HUES48 (cell line): ENCODE data around the gene NAALADL1.
A peak's percentile ranks its signal among the peaks of the same experiment; 100 is the strongest.

Experiments
- H3K27ac ChIP-seq: one replicate; pipeline ENCODE4 v1.7.0; 2013; ENCODE audit warnings: low read depth, low read length, inconsistent platforms
- H3K27me3 ChIP-seq: 2 replicates; pipeline ENCODE4 v1.6.1; 2013; ENCODE audit warnings: mild to moderate bottlenecking, low read length; ENCODE audit not compliant: control insufficient read depth, insufficient read depth
- H3K36me3 ChIP-seq: 2 replicates; pipeline ENCODE4 v1.6.1; 2013; ENCODE audit warnings: low read length; ENCODE audit not compliant: control insufficient read depth, insufficient read depth
- H3K4me1 ChIP-seq: 2 replicates; pipeline ENCODE4 v1.6.1; 2013; ENCODE audit warnings: mild to moderate bottlenecking, low read length; ENCODE audit not compliant: control insufficient read depth, insufficient read depth
- H3K4me3 ChIP-seq: 2 replicates; pipeline ENCODE4 v1.5.1; 2013; ENCODE audit warnings: mild to moderate bottlenecking, low read depth, low read length
- H3K9ac ChIP-seq: 2 replicates; pipeline ENCODE4 v1.6.1; 2013; ENCODE audit warnings: mild to moderate bottlenecking, low read depth, low read length, moderate library complexity
- H3K9me3 ChIP-seq: 2 replicates; pipeline ENCODE4 v1.6.1; 2013; ENCODE audit warnings: low read length; ENCODE audit not compliant: control insufficient read depth, insufficient read depth

NAALADL1 gene

DNA sequence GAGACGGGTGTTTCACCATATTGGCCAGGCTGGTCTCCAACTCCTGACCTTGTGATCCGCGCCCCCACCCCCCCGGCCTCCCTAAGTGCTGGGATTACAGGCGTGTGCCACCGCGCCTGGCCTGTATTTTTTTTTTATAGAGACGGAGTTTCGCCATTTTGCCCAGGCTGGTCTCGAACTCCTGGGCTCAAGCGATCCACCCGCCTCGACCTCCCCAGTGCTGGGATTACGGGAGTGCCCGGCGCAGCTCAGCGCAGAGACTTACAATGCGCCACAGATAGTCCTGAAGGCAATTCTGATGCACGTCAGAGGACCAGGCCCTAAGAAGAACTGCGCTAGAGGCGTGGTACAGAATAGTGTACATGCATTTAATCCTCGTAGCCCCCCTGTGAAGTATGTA, 37.1 kb upstream of the NAALADL1 start:
- H3K4me1 ChIP-seq: peaks cover 3% of the 10 kb centered on the region; the same call in 1 of the 2 replicates
- 0 out of 2 replicates have a peak overlapping the region, but pooled peaks have one; percentile 14 for H3K9ac ChIP-seq
- peaks cover 13% of the 10 kb centered on the region for H3K36me3 ChIP-seq
- peak overlapping the region; percentile 86; the same call in 1 of the 2 replicates for H3K4me3 ChIP-seq
- H3K9me3 ChIP-seq: no peaks in the 10 kb centered on the region
- no peaks in the 10 kb centered on the region for H3K27me3 ChIP-seq
- H3K27ac ChIP-seq: no peak overlapping the region

DNA sequence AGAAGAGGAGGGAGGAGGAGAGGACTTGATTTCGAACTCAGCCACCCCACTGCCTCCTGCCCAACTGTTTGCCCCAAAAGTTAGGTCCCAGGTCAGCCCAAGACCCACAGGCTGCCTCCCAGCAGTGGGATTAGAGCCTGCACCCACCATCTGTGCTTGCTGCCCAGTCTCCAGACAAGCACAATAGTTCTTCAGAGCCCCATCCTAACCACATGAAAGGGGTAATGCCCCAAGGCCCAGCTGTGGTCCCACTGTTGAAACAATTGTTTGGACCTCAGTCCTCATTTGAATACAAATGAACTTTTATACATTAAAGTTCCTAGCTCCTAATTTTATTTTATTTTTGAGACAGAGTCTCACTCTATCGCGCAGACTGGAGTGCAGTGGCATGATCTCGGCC, 32.3 kb upstream of the NAALADL1 start:
- Histone ChIP-seq H3K9ac (no peak overlapping the region), H3K4me1 (peaks cover 1% of the 10 kb centered on the region; the same call in 1 of the 2 replicates), H3K9me3 (no peaks in the 10 kb centered on the region), H3K27me3 (no peaks in the 10 kb centered on the region), H3K27ac (no peak overlapping the region), H3K4me3 (no peak overlapping the region), H3K36me3 (peaks cover 19% of the 10 kb centered on the region)

DNA sequence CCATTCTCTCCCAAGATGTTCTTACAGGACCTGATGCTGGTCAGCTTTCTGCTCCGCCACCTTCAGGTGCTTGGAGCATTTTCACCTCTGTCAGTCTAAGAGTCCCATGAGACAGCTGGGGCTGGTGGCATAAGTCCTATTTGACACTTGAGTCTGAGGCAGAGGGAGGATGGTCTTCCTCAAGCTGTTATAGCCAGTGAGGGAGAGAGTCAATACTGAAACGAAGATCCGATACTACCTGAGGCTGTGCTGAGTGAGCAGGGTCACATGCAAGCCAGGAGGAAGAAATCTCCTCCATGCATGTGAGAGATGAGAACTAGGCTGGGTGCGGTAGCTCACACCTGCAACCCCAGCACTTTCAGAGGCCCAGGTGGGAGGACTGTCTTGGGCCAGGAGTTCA, 31.3 kb upstream of the NAALADL1 start:
- no peaks in the 10 kb centered on the region for H3K9me3 ChIP-seq
- H3K27me3 ChIP-seq: no peaks in the 10 kb centered on the region
- H3K4me3 ChIP-seq: no peak overlapping the region
- no peak overlapping the region for H3K9ac ChIP-seq
- H3K4me1 ChIP-seq: no peaks in the 10 kb centered on the region
- no peak overlapping the region for H3K27ac ChIP-seq
- H3K36me3 ChIP-seq: peaks cover 23% of the 10 kb centered on the region

DNA sequence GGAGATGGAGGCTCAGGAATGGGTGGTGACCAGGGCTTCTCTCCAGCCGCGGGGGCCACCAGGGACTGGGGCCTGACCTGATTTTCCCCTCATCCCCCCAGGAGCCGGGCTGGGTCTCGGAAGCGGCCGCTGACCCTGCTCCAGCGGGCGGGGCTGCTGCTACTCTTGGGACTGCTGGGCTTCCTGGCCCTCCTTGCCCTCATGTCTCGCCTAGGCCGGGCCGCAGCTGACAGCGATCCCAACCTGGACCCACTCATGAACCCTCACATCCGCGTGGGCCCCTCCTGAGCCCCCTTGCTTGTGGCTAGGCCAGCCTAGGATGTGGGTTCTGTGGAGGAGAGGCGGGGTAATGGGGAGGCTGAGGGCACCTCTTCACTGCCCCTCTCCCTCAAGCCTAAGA, 29.5 kb upstream of the NAALADL1 start:
- Histone ChIP-seq H3K9ac (no peak overlapping the region), H3K27me3 (no peaks in the 10 kb centered on the region), H3K4me3 (no peak overlapping the region), H3K9me3 (no peaks in the 10 kb centered on the region), H3K36me3 (peaks cover 23% of the 10 kb centered on the region), H3K27ac (no peak overlapping the region), H3K4me1 (peaks cover 4% of the 10 kb centered on the region)

DNA sequence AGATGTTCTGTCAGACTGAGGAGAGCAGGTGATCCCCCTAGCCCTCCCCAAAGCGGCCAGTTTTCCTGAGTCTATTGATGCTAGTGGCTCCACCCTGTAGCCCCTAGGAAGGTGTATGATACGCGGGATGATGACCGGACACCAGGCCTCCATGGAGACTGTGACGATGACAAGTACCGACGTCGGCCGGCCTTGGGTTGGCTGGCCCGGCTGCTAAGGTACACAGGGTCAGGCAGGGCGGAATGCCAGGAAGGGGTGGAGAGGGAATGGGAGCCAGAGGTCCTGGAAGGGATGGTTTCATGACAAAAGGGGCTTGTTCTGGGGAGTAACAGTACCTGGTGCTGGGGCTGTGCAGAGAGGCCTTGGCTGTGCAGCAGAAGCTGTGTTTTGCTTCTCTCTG, 28.9 kb upstream of the NAALADL1 start:
- no peak overlapping the region for H3K27ac ChIP-seq
- peaks cover 24% of the 10 kb centered on the region for H3K36me3 ChIP-seq
- peaks cover 6% of the 10 kb centered on the region for H3K4me1 ChIP-seq
- H3K27me3 ChIP-seq: no peaks in the 10 kb centered on the region
- no peak overlapping the region for H3K4me3 ChIP-seq
- no peaks in the 10 kb centered on the region for H3K9me3 ChIP-seq
- no peak overlapping the region for H3K9ac ChIP-seq

DNA sequence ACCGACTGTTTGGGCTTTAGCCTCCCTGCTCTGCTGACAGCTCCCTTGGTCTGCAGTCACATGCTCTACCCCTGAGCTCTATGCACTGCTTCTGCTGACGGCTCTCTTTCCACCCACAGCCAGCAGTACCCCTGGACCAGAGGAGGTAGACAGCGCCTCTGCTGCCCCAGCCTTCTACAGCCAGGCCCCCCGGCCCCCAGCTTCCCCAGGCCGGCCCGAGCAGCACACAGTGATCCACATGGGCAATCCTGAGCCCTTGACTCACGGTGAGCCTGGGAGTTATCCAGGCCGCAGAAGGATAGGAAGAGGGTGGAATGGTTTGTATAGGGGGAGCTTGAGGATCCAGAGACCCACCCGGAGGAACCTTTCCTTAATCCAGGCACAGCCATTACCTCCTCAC, 28.5 kb upstream of the NAALADL1 start:
- no peak overlapping the region for H3K9ac ChIP-seq

DNA sequence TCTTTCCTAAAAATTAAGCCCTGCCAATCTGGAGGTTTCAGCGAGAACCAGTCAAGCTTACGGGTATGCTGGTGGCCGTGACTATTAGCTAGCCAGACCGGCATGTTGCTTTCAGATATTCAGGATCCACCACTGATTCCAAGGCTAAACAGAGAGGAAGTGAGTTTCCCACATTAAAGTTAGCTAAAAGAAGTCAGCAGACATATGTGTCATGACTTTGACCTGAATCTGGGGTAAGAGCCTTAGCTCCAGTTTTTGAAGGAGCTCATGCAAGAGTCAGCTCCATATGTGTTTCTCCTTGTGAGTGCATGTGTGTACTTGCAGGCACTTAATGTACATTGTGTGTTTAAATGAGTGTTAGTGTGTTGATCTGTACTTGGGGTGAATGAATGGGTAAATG, 27.1 kb upstream of the NAALADL1 start:
- no peaks in the 10 kb centered on the region for H3K9me3 ChIP-seq
- peaks cover 6% of the 10 kb centered on the region for H3K4me1 ChIP-seq
- H3K9ac ChIP-seq: no peak overlapping the region
- no peak overlapping the region for H3K27ac ChIP-seq
- no peaks in the 10 kb centered on the region for H3K27me3 ChIP-seq
- no peak overlapping the region for H3K4me3 ChIP-seq
- H3K36me3 ChIP-seq: peaks cover 40% of the 10 kb centered on the region

More for the DNA sequence above, 28.5 kb upstream of the NAALADL1 start:
- H3K27ac ChIP-seq: no peak overlapping the region
- no peaks in the 10 kb centered on the region for H3K9me3 ChIP-seq
- H3K4me3 ChIP-seq: no peak overlapping the region
- no peaks in the 10 kb centered on the region for H3K27me3 ChIP-seq
- H3K36me3 ChIP-seq: peaks cover 28% of the 10 kb centered on the region
- H3K4me1 ChIP-seq: peaks cover 6% of the 10 kb centered on the region

DNA sequence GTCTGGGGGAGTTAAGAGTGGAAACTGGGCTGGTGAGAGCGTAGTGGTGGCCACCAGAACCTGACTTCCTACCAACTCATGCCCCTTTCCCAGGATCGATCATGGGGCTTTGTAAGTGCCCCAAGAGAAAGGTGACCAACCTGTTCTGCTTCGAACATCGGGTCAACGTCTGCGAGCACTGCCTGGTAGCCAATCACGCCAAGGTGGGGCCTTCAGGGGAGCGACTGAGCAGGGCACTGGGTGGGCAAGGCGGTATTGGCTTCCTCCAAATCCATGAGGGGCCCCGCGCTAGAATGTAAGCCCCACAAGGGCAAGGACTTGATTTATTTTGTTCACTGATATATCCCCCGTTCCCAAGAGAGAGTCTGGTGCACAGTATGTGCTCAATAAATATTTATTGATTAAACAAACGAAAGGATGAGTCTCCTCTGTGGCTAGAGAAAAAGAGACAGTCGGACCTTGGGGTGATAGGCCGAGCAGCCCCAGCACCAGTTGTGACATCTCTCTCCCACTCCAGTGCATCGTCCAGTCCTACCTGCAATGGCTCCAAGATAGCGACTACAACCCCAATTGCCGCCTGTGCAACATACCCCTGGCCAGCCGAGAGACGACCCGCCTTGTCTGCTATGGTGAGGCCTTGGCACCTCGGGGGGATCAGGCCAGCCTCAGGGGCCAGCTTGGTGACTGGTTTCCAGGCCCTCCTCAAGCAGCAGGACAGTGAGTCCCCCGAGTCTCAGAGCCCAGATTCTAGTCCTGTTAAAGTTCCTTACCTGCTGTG, 26.4 kb upstream of the NAALADL1 start:
- Histone ChIP-seq H3K9ac (peak overlapping the region; percentile 79), H3K36me3 (peaks cover 45% of the 10 kb centered on the region), H3K27me3 (no peaks in the 10 kb centered on the region), H3K9me3 (no peaks in the 10 kb centered on the region), H3K27ac (peak overlapping the region; percentile 97), H3K4me1 (peaks cover 6% of the 10 kb centered on the region), H3K4me3 (peak overlapping the region; percentile 99)

DNA sequence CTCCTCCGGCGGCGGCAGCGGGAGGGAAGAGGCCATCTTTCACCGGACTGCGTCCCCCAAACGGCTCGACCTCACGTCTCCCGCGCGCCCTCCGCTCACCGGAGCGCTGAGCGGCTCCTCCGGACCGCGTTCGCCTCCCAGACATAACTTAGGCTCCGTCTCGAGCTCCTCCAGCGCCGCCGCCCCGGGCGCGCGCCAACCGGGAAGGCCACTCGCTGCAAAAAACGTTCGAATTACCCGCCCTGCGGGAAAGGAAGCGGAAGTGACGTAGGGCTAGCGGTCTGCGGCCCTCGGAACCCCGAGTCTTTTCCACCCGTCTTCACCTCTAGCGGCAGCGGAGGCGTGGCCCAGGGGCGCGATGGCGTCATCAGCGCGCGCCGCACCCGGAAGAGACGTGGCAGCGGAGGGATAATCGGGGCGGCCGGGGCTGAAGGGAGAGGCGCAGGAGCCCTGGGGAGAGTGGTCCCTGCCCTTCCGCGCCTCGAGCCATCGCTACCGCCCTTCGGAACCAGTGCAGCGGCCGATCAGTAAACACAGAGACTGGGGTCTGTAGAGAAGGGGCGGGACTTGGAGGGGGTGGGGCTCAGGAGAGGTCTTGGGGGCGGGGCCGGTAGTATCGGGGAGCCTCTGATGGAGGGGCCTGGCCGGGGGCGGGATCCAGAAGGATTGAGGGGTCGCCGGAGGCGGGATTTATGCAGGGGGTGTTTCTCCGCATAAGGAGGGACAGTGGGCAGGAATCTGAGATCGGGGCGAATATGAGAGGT, 25.7 kb upstream of the NAALADL1 start, which contains the start of the genes CDCA5 and ZFPL1:
CDCA5 (minus strand) TSS at position 207 of the 764 bp plus-strand sequence; CDS start at position 145, 62 bp downstream.
ZFPL1 (plus strand) TSS at position 389 of the 764 bp plus-strand sequence. CDS start 477 bp downstream, outside the sequence.
- peaks cover 6% of the 10 kb centered on the region for H3K4me1 ChIP-seq

DNA sequence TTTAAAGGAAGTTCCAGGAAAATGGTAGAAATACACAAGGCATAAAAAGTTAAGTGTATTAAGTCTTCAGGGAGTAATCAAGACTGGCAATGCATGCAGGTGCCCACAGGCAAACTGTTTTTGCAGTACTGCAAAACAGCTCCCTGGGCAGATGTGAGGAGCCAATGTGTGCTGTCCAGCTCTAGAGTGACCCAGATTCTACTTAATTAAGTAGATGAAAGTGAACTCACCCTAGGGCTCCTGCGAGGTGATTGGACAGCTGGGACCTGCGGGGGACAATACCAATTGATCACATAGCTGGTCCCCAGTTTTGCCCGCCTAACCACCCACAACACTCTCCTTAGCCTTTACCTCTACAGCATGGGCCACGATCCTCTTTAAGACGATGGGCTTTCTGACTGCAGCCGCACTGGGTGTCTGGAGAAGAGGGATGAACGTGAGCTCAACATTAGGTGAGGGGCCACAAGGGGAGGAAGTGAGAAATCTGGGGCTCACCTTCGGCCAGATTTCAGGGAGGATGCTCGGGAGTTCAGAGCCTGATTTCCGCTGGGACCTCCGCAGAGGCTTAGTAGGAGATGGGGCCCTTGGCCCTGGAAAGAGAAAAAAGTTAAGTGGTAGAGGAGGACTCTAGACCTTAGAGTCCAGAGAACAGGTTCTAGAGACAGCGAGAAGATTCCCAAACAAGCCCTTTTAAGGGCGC, 24.9 kb upstream of the NAALADL1 start:
- peak overlapping the region; percentile 95 for H3K9ac ChIP-seq
- H3K36me3 ChIP-seq: peaks cover 48% of the 10 kb centered on the region

More for the DNA sequence above, 25.7 kb upstream of the NAALADL1 start, which contains the start of the genes CDCA5 and ZFPL1:
- H3K27ac ChIP-seq: peak within 1 kb of the TSS; percentile 97
- H3K9ac ChIP-seq: peak within 1 kb of the TSS; percentile 95
- peak within 1 kb of the TSS; percentile 99 for H3K4me3 ChIP-seq
- H3K27me3 ChIP-seq: no peaks in the 10 kb centered on the region
- peaks cover 48% of the 10 kb centered on the region for H3K36me3 ChIP-seq
- no peaks in the 10 kb centered on the region for H3K9me3 ChIP-seq

More for the DNA sequence above, 24.9 kb upstream of the NAALADL1 start:
- Histone ChIP-seq H3K27ac (peak overlapping the region; percentile 97), H3K27me3 (no peaks in the 10 kb centered on the region), H3K9me3 (no peaks in the 10 kb centered on the region), H3K4me3 (peak overlapping the region; percentile 99), H3K4me1 (peaks cover 6% of the 10 kb centered on the region)
